Panc1 (cell line): ENCODE measurements around the gene CHODL. TPM values are rescaled to one million over a fixed set of nuclear protein-coding genes. Genes with fewer than 3 reads are reported as not detected.

Experiments used
- ATAC-seq: fragments of 200-7000 bp; cut with Tn5 transposase; 2 replicates; pipeline ENCODE4 v1.9.1; 2020; ENCODE audit warnings: mild to moderate bottlenecking, moderate library complexity
- BruUV-seq: library from RNA; stranded (reverse); fragments of 400-500 nt; replicated peaks from 2 replicates; lab custom pipeline; 2021; lab: Mats Ljungman, UMichigan
- CTCF ChIA-PET: fragments of 300-600 bp; sonication (Branson Sonifier 250); formaldehyde crosslinking; loops from one replicate; lab custom pipeline; 2022; ENCODE audit warnings: antibody characterized with exemption; lab: Charles Lee
- POLR2A ChIA-PET: fragments of 300-600 bp; sonication (Branson Sonifier 250); formaldehyde crosslinking; loops from one replicate; lab custom pipeline; 2022; ENCODE audit warnings: antibody characterized with exemption; lab: Charles Lee
- DNase-seq: peaks from one replicate; pipeline ENCODE4 v3.0.0-alpha.2; 2010; ENCODE audit warnings: low read depth, low spot score
- H3K27ac ChIP-seq: 2 replicates; pipeline ENCODE4 v1.5.1; 2011; ENCODE audit warnings: mild to moderate bottlenecking, low read length, inconsistent platforms
- H3K27me3 ChIP-seq: fragments of 200-500 bp; sonication (Bioruptor generic); 2 replicates; pipeline ENCODE4 v1.6.0; 2014; ENCODE audit warnings: low read length, inconsistent platforms; ENCODE audit not compliant: control insufficient read depth, insufficient read depth
- H3K36me3 ChIP-seq: fragments of 200-500 bp; sonication (Bioruptor generic); 2 replicates; pipeline ENCODE4 v1.5.1; 2014; ENCODE audit warnings: inconsistent platforms, mild to moderate bottlenecking, low read length, moderate library complexity; ENCODE audit not compliant: control insufficient read depth, insufficient read depth
- H3K4me1 ChIP-seq: 2 replicates; pipeline ENCODE4 v1.5.1; 2011; ENCODE audit warnings: inconsistent platforms, mild to moderate bottlenecking, low read length, moderate library complexity; ENCODE audit not compliant: control insufficient read depth, insufficient read depth
- H3K4me3 ChIP-seq, 2 experiments: 2 replicates each; pipeline ENCODE4 v1.5.1; 2011 to 2012; ENCODE audit warnings: low read depth in 2 of 2, low read length in 2 of 2, mild to moderate bottlenecking in 2 of 2, inconsistent platforms in 1 of 2, moderate library complexity in 1 of 2
- H3K9me3 ChIP-seq: fragments of 200-500 bp; sonication (Bioruptor generic); 2 replicates; pipeline ENCODE4 v1.5.1; 2014; ENCODE audit warnings: low read depth, mild to moderate bottlenecking, inconsistent platforms, low read length, moderate library complexity; ENCODE audit not compliant: control insufficient read depth, insufficient read depth
- POLR2AphosphoS5 ChIP-seq: IDR thresholded peaks from 2 replicates; pipeline ENCODE4 v1.6.1; 2012; ENCODE audit warnings: mild to moderate bottlenecking, low read depth, low read length, moderate library complexity
- SIN3A ChIP-seq: IDR thresholded peaks from 2 replicates; pipeline ENCODE4 v1.6.1; 2012; ENCODE audit warnings: low read depth, mild to moderate bottlenecking, low read length, moderate library complexity, borderline replicate concordance; ENCODE audit not compliant: insufficient read depth
- TCF7L2 ChIP-seq: IDR thresholded peaks from 2 replicates; pipeline ENCODE4 v1.6.1; 2011; ENCODE audit warnings: mild to moderate bottlenecking, low read depth, low read length, inconsistent platforms
- in situ Hi-C: cut with HindIII; loops from 2 replicates; pipeline ENCODE4 v1.10.0; 2016; ENCODE audit warnings: low sequenced_read_pairs, low pct_unique_long_range_greater_than_20kb
- intact Hi-C: fragments of 100-400 bp; cut with micrococcal nuclease; formaldehyde crosslinking; loops from one replicate; pipeline ENCODE4 v1.10.0; 2022; ENCODE audit not compliant: unreplicated experiment
- total RNA-seq: library from RNA; stranded (reverse); gene quantifications from one replicate; pipeline ENCODE4 v1.2.1, GENCODE V29; 2021; ENCODE audit not compliant: unreplicated experiment
- TF ChIP-seq, protein P1 (sequence below): fragments of 450-650 bp; IDR thresholded peaks from 2 replicates; pipeline ENCODE4 v1.5.1; 2017; ENCODE audit warnings: mild to moderate bottlenecking
- TF ChIP-seq, protein P2 (sequence below), 2 experiments: IDR thresholded peaks; 2 replicates each; pipeline ENCODE4 v1.6.1; 2011 to 2012; ENCODE audit warnings: low read depth in 2 of 2, control low read depth in 1 of 2, low read length in 1 of 2, mild to moderate bottlenecking in 1 of 2, moderate library complexity in 1 of 2; ENCODE audit not compliant: insufficient read depth in 1 of 2

Gene CHODL
- total RNA-seq, 1 experiment from 2014 or later: 0.10 TPM

DNA sequence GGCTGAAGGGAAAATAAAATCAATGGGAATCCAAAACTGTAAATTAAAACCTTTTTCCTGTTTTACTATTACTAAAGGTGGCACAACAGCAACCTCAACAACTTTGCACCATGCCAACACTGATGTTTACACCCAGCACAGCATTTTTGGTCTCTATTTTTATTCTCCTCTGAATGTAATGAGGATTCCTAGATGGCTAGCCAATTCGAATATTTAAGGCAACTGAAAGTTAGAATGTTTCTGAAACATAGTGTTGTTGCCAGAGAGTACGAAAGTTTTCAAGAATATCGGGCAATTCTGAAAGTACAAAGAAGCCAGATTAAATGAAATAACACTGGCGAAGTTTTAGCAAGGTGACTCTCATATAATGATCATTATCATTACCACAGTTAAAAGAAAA lies 40.7 kb downstream of the CHODL start:
- TF ChIP-seq POLR2AphosphoS5: no peak
- TF ChIP-seq SIN3A: no peak
- TF ChIP-seq, protein P1, sequence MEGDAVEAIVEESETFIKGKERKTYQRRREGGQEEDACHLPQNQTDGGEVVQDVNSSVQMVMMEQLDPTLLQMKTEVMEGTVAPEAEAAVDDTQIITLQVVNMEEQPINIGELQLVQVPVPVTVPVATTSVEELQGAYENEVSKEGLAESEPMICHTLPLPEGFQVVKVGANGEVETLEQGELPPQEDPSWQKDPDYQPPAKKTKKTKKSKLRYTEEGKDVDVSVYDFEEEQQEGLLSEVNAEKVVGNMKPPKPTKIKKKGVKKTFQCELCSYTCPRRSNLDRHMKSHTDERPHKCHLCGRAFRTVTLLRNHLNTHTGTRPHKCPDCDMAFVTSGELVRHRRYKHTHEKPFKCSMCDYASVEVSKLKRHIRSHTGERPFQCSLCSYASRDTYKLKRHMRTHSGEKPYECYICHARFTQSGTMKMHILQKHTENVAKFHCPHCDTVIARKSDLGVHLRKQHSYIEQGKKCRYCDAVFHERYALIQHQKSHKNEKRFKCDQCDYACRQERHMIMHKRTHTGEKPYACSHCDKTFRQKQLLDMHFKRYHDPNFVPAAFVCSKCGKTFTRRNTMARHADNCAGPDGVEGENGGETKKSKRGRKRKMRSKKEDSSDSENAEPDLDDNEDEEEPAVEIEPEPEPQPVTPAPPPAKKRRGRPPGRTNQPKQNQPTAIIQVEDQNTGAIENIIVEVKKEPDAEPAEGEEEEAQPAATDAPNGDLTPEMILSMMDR: no peak
- TF ChIP-seq TCF7L2: no peak
- TF ChIP-seq, protein P2, sequence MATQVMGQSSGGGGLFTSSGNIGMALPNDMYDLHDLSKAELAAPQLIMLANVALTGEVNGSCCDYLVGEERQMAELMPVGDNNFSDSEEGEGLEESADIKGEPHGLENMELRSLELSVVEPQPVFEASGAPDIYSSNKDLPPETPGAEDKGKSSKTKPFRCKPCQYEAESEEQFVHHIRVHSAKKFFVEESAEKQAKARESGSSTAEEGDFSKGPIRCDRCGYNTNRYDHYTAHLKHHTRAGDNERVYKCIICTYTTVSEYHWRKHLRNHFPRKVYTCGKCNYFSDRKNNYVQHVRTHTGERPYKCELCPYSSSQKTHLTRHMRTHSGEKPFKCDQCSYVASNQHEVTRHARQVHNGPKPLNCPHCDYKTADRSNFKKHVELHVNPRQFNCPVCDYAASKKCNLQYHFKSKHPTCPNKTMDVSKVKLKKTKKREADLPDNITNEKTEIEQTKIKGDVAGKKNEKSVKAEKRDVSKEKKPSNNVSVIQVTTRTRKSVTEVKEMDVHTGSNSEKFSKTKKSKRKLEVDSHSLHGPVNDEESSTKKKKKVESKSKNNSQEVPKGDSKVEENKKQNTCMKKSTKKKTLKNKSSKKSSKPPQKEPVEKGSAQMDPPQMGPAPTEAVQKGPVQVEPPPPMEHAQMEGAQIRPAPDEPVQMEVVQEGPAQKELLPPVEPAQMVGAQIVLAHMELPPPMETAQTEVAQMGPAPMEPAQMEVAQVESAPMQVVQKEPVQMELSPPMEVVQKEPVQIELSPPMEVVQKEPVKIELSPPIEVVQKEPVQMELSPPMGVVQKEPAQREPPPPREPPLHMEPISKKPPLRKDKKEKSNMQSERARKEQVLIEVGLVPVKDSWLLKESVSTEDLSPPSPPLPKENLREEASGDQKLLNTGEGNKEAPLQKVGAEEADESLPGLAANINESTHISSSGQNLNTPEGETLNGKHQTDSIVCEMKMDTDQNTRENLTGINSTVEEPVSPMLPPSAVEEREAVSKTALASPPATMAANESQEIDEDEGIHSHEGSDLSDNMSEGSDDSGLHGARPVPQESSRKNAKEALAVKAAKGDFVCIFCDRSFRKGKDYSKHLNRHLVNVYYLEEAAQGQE (IDR thresholded peaks at IDR 0.05; ENCODE audit: insufficient read depth in 1 of 2, low read depth in 2 of 2, low read length in 1 of 2): no peak
- Histone ChIP-seq H3K36me3 (no peaks in the 10 kb centered on the region), H3K4me3 (no peak overlapping the region), H3K27me3 (no peaks in the 10 kb centered on the region), H3K4me1 (no peaks in the 10 kb centered on the region), H3K9me3 (no peaks in the 10 kb centered on the region), H3K27ac (no peak overlapping the region)
- ChIA-PET POLR2A (no interaction called here), CTCF (no interaction called here)
- no peak for ATAC-seq
- in situ Hi-C loops (no loop called here), intact Hi-C loops (no loop called here)
- no peak for DNase-seq
- no TSS peak for BruUV-seq

DNA sequence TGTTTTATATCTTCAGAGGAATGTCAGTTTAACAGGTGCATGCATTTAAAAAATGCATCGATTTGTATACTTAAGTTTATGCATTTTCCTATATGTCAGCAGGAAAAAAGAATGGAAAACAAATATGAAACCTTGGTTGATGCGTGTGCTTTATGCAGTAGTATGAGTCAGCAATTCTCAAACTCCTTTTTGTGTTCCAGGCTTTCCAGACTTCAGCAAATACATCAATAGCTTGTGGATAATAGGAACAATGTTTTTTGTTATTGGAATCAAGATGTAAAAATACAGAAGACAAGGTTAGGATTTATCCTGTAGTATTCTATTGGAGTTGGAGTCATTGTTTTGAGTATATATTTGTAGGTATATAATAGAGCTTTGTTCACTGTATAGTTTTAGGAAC lies 45.2 kb downstream of the CHODL start:
- DNase-seq (no peak), ATAC-seq (no peak)
- H3K27me3 ChIP-seq: no peaks in the 10 kb centered on the region
- BruUV-seq: no TSS peak
- no peak overlapping the region for H3K27ac ChIP-seq
- H3K4me3 ChIP-seq: no peak overlapping the region
- ChIA-PET CTCF (interaction anchor here (0.7 kb wide), 1 partner anchor 28 kb away, joined by 5 read pairs; no protein-coding TSS in a partner anchor), POLR2A (no interaction called here)
- H3K36me3 ChIP-seq: no peaks in the 10 kb centered on the region
- intact Hi-C loops: no loop called here
- no peaks in the 10 kb centered on the region for H3K4me1 ChIP-seq
- in situ Hi-C loops: no loop called here
- TF ChIP-seq TCF7L2 (no peak), POLR2AphosphoS5 (no peak), SIN3A (no peak)
- TF ChIP-seq, protein P1: no peak
- TF ChIP-seq, protein P2 (IDR thresholded peaks at IDR 0.05; ENCODE audit: insufficient read depth in 1 of 2, low read depth in 2 of 2, low read length in 1 of 2): no peak
- H3K9me3 ChIP-seq: no peaks in the 10 kb centered on the region
